ENCODE data around the gene WDR35.

Gene WDR35

GRCh38 chr2:19989667-19990415, at the start of gene WDR35:
Gene WDR35, minus strand, starts transcription at chr2:19990105. Its CDS starts 90 bp downstream, at chr2:19990015.
- intact Hi-C loops (cut with DNase I): loop anchor here (2.0 to 5.0 kb wide), 2 partner anchors 61 to 88 kb away; partner anchors contain the start of genes LAPTM4A and TTC32
- peak; percentile 82 to 98 (median 89) for DNase-seq

DNA sequence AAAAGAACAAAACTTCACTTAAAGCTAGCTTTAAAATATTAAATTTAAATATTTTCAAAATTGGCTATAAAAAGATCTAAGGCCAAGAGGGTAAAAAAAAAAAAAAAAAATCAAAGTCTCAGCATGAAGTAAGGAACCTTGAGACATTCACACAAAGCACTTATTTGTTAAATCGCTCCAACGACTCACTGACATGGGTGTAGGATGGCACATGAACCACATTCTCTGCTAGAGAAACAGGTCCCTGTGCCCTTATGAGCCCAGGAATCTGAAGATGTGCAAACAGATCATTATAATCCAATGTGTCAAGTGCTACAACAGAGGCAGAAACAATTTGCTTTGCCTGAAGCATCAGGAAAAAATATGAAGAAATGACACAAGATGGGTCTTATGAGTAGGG, 47.8 kb upstream of the WDR35 start:
- intact Hi-C loops (cut with DNase I): no loop called here
- no peak for DNase-seq

DNA sequence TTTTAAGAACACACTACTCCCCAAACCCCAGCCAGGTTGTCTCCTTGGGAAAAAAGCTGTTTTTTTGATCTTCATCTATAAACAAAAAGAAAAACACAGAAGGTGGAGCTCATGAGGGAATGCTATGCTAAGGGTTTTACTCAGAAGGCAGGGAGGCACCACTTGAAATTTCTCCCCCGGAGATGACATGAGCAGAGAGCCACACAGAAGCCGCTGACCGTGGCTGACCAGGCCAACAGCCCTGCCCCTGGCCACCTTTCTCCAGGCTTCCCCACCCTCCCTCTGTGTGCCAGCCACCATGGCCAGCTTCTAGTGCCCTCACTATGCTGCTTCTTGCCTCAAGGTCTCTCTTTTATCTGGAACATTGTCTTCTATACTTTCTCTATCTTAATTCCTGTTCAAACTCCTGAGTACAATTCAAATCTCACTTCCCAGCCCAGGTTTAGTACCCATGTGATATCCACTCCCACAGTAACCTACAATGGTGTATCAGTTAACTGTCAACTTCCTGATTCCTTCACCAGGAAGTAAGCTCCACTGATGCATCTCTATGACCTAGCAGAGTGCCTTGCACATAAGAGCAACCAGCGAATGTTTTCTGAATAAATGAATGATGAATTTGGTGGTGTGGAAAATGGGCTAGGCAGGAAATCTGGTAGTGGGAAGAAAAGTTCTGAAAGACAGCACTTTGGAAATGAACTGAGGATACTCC, 46.2 kb upstream of the WDR35 start:
- intact Hi-C loops (cut with DNase I): no loop called here
- DNase-seq: no peak

- intact Hi-C loops (cut with DNase I): no loop called here
- no peak for DNase-seq
Measured at GRCh38 chr2:20034821-20035220, 44.9 kb upstream of the WDR35 start.

DNA sequence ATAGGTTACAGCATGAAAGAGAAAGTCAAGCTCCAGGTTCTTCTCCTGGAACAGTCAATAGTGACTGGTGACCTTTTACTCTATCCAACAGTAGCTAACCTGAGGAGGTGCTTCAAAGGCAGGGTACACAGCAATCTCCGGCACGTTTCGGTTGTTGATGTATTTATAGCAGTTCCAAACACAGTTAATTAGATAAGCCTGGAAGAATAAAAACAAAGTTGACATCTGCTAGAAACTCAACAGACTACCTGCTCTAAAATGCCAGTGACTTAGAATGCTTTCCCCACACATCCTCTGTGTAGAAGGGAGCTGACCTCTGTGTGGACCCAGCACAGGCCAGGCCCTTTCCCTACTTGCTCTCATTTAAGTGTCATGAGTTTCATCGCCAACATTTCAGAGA, 44.3 kb upstream of the WDR35 start:
- intact Hi-C loops (cut with DNase I): no loop called here

GRCh38 chr2:20033322-20033721, 43.4 kb upstream of the WDR35 start:
- DNase-seq: no peak
- intact Hi-C loops (cut with DNase I): no loop called here

More for the DNA sequence above, 44.3 kb upstream of the WDR35 start:
- no peak for DNase-seq

DNA sequence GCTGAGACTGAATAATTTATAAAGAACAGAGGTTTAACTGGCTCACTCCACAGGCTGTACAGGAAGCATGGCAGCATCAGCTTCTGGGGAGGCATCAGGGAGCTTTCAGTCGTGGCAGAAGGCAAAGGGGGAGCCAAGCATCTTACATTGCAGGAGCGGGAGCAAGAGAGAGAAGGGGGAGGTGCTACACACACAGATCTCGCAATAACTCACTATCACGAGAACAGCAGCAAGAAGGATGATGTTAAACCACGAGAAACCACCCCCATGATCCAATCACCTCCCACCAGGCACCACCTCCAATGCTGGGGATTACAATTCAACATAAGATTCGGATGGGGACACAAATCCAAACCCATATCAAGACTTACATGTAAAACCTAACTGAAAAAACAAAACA, 40.3 kb upstream of the WDR35 start:
- intact Hi-C loops (cut with DNase I): no loop called here

GRCh38 chr2:20027705-20028434, 38.0 kb upstream of the WDR35 start:
- DNase-seq: no peak
- intact Hi-C loops (cut with DNase I): no loop called here

More for the DNA sequence above, 40.3 kb upstream of the WDR35 start:
- no peak for DNase-seq

GRCh38 chr2:20027260-20027677, 37.4 kb upstream of the WDR35 start:
- intact Hi-C loops (cut with DNase I): no loop called here
- no peak for DNase-seq

DNA sequence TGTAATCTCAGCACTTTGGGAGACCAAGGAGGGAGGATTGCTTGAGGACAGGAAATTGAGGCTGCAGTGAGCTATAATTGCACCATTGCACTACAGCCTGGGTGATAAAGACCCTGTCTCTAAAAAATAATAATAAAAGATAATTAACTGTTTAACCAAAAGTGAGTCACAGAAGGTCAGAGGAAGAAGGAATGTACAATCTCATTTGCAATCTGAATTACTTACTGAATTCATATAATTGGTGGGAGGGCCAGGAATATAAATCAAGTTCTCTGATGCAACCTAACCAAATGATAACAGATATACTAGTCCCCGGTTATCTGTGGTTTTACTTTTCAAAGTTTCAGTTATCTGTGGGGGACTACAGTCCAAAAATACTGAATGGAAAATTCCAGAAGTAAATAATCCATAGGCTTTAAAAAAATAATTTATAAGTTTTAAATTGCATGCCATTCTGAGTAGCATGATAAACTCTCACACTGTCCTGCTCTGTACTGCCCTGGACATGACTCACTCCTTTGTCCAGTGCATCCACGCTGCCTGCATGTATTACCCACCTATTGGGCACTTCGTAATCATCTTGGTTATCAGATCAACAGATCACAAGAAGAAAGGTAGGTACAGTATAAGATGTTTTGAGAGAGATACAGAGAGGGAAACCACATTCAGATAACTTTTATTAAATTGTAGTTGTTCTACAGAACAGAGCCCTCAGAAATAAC, 35.3 kb upstream of the WDR35 start:
- intact Hi-C loops (cut with DNase I): no loop called here

GRCh38 chr2:20023688-20024087, 33.8 kb upstream of the WDR35 start:
- DNase-seq: no peak
- intact Hi-C loops (cut with DNase I): no loop called here

More for the DNA sequence above, 35.3 kb upstream of the WDR35 start:
- DNase-seq: no peak

DNA sequence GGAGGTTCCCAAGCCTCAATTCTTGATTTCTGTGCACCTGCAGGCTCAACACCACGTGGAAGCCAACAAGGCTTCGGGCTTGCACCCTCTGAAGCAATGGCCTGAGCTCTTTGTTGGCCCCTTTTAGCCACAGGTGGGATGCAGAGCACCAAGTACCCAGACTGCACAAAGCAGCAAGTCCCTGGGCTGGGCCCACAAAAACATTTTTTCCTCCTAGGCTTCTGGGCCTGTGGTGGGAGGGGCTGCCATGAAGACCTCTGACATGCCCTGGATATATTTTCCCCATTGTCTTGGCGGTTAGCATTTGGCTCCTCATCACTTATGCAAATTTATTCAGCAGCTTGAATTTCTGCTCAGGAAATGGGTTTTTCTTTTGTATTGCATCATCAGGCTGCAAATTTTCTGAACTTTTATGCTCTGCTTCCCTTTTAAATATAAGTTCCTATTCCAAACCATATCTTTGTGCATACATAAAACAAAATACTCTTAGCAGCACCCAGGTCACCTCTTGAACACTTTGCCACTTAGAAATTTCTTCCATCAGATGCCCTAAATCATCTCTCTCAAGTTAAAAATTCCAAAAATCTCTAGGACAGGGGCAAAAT, 31.6 kb upstream of the WDR35 start:
- intact Hi-C loops (cut with DNase I): no loop called here
- DNase-seq: no peak

GRCh38 chr2:20019747-20020146, 29.8 kb upstream of the WDR35 start:
- intact Hi-C loops (cut with DNase I): no loop called here
- DNase-seq: no peak

- intact Hi-C loops (cut with DNase I): no loop called here
- DNase-seq: no peak
Measured at GRCh38 chr2:20018601-20019152, 28.8 kb upstream of the WDR35 start.

GRCh38 chr2:20016346-20016745, 26.4 kb upstream of the WDR35 start:
- DNase-seq: no peak
- intact Hi-C loops (cut with DNase I): no loop called here

DNA sequence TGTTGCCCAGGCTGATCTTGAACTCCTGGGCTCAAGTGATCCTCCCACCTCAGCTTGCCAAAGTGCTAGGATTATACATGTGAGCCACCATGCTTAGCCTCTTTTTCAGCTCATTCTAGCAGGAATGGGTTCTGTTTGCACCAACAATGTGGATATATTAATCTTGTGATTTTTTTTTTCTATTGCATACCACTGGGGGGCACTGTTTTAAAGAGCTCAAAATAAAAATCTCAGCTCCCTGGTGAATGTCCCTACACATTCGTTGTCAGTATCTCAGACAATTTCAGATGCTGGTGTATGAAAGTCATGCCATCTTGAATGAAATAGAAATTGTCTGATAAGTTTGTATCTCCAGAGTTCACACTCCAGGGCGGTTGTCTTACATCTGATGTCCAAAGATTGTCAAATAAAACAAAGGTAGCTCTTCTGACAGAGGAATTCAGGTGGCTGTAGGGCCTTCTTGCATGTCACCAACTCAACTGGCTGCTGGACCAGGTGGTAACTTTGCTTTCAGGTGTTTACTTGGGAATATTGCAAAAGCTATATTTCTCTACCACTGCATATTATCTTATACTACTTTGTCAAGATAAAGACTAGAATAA, 25.7 kb upstream of the WDR35 start:
- DNase-seq: no peak
- intact Hi-C loops (cut with DNase I): loop anchor here (1.0 kb wide), 1 partner anchor 83 kb away; no protein-coding TSS in a partner anchor

DNA sequence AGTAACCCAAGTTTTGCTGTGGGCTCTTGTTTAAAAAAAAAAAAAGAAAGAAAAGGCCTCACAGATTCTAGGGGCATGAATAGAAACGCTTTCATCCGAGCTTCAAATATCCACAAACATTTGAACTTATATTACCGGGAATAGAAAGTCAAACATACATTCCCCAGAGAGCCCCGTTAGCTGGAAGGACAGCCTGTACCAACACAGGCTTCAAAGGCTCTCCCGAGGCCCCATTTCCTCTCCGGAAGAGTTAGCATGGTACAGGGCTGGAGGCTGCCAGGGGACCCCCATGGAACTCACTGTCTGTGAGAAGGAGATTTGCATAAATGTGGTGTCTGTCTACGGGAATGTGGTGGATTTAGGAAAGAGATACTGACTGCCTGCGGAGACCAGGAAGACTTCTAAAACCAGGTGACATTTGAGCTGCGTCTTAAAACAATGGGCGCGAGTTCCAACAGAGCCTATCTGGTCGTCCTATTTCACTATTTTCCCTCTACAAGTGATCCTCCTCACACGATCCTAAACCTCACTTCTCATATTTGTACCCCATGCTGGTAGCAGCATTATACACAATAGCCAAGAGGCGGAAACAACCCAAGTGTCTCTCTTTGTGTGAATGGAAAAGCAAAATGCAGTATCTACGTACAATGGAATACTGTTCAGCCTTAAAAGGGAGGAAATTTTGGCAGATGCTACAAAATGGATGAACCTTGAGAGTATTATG, 23.4 kb upstream of the WDR35 start:
- intact Hi-C loops (cut with DNase I): no loop called here
- no peak for DNase-seq

- DNase-seq: peak in 1 of 10 donors; percentile 69
- intact Hi-C loops (cut with DNase I): no loop called here
Measured at GRCh38 chr2:20012282-20013125, 22.6 kb upstream of the WDR35 start, which contains the start of gene MATN3. Gene MATN3, minus strand, starts transcription at chr2:20012668. Its CDS starts 37 bp downstream, at chr2:20012631.

Data from posterior cingulate gyrus (tissue), 11 donors.